Smooth muscle cell (in vitro differentiated cells): ENCODE results near the gene SPATA13. TPM values are rescaled to one million over a fixed set of nuclear protein-coding genes. Genes with fewer than 3 reads are reported as not detected.

ENCODE experiments used
- DNase-seq: peaks from one replicate; lab custom pipeline; 2025; ENCODE audit not compliant: unreplicated experiment; lab: John Stamatoyannopoulos, UW
- H2AFZ ChIP-seq: fragments of 200-600 bp; sonication (generic); 2 replicates; pipeline ENCODE4 v1.6.0; 2016; ENCODE audit warnings: antibody characterized with exemption, low read depth, mild to moderate bottlenecking
- H3F3A ChIP-seq: fragments of 200-600 bp; sonication (generic); 2 replicates; pipeline ENCODE4 v1.6.0; 2017; ENCODE audit warnings: antibody characterized with exemption, low read depth
- H3K27ac ChIP-seq: fragments of 200-600 bp; sonication (generic); 2 replicates; pipeline ENCODE4 v1.5.1; 2016; ENCODE audit warnings: low read depth, mild to moderate bottlenecking
- H3K27me3 ChIP-seq: fragments of 200-600 bp; sonication (generic); 2 replicates; pipeline ENCODE4 v1.6.1; 2016; ENCODE audit warnings: low read depth, mild to moderate bottlenecking
- H3K36me3 ChIP-seq: fragments of 200-600 bp; sonication (generic); 2 replicates; pipeline ENCODE4 v1.5.1; 2016; ENCODE audit warnings: low read depth
- H3K4me1 ChIP-seq: fragments of 200-600 bp; sonication (generic); 2 replicates; pipeline ENCODE4 v1.5.1; 2016; ENCODE audit warnings: low read depth
- H3K4me2 ChIP-seq: fragments of 200-600 bp; sonication (generic); 2 replicates; pipeline ENCODE4 v1.6.0; 2016; ENCODE audit warnings: mild to moderate bottlenecking
- H3K4me3 ChIP-seq: fragments of 200-600 bp; sonication (generic); 2 replicates; pipeline ENCODE4 v1.5.1; 2016; ENCODE audit warnings: mild to moderate bottlenecking
- H3K79me2 ChIP-seq: fragments of 200-600 bp; sonication (generic); 2 replicates; pipeline ENCODE4 v1.6.0; 2016; ENCODE audit warnings: low read depth, mild to moderate bottlenecking
- H3K9ac ChIP-seq: fragments of 200-600 bp; sonication (generic); 2 replicates; pipeline ENCODE4 v1.6.0; 2016; ENCODE audit warnings: low read depth
- H3K9me3 ChIP-seq: fragments of 200-600 bp; sonication (generic); replicated peaks from 2 replicates; pipeline ENCODE4 v1.5.1; 2016; ENCODE audit warnings: low read depth
- H4K20me1 ChIP-seq: fragments of 200-600 bp; sonication (generic); 2 replicates; pipeline ENCODE4 v1.6.0; 2016; ENCODE audit warnings: low read depth
- CTCF ChIP-seq: fragments of 200-600 bp; sonication (generic); IDR thresholded peaks from 2 replicates; pipeline ENCODE4 v1.5.1; 2017; ENCODE audit warnings: borderline replicate concordance, mild to moderate bottlenecking, antibody characterized with exemption; ENCODE audit not compliant: insufficient read depth, poor library complexity, severe bottlenecking
- WGBS: methylation state at CpG from one replicate; pipeline ENCODE4 v1.1.7; 2016; ENCODE audit warnings: low lambda C conversion rate; 5-methylcytosine and 5-hydroxymethylcytosine counted together
- polyA plus RNA-seq: library from polyadenylated mRNA; unstranded; fragments of >200 nt; fragmentation: Nextera tagmentation; extraction: Ambion mirVana; gene quantifications from 2 replicates; pipeline ENCODE4 v1.2.1, GENCODE V29; 2016
- total RNA-seq: library from RNA; depleted of rRNA; stranded (reverse); fragments of >200 nt; gene quantifications from 2 replicates; pipeline ENCODE4 v1.2.3, GENCODE V29; 2014

SPATA13 gene
- total and polyA plus RNA-seq, 2 experiments from 2014 or later = 7.1 to 16.6 TPM

GRCh38 chr13:24123761-24124160, 36.8 kb upstream of the SPATA13 start:
- TF ChIP-seq CTCF = no peak
- DNase-seq = no peak
- Histone ChIP-seq H3K27ac (no peak overlapping the region), H3K4me1 (peaks cover 12% of the 10 kb centered on the region), H2AFZ (no peak overlapping the region), H3K9me3 (no peaks in the 10 kb centered on the region), H3K4me2 (no peak overlapping the region), H3K36me3 (no peaks in the 10 kb centered on the region), H3K79me2 (no peaks in the 10 kb centered on the region), H4K20me1 (no peaks in the 10 kb centered on the region), H3K27me3 (no peaks in the 10 kb centered on the region), H3K4me3 (no peak overlapping the region), H3F3A (no peaks in the 10 kb centered on the region), H3K9ac (no peak overlapping the region)
- WGBS = 88% methylated on average over 2 of the region's 2 CpGs

DNA sequence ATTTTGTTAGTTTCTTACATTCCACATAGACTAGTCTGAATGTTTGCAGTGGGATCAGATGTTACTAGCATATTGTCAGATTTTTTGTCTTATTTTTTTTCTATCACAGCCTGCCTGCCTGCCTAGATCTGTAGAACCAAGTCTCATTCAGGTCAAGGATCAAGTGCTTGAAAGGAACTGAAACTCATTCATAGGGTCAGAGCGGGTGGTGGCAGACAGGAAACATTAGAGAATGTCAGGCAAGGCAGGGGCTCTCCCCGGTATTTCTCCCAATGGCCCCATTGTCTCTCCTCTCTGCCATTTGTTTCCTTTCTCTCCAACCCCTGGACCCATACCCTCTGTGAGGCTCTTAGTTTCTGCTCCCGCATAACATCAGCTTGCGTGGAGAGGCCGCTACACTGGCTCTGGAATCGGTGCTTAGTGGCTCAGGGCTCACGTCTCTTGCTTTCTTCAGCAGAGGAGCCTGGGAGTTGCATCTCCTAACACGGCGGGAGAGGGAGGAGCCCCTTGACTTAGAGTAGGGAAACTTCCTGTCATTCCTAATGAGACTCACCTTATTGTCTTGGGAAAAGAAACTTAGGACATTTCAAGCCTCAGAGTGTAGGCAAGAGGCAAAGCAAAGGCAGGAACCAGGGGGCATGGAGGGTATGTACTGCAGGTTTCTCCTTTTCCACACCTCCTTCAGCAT, 35.6 kb upstream of the SPATA13 start:
- no peaks in the 10 kb centered on the region for H3K27me3 ChIP-seq
- WGBS = 89% methylated on average over 9 of the region's 9 CpGs
- H3K4me2 ChIP-seq = no peak overlapping the region
- no peak overlapping the region for H3K27ac ChIP-seq
- no peak overlapping the region for H3K4me3 ChIP-seq
- no peaks in the 10 kb centered on the region for H4K20me1 ChIP-seq
- H3K9me3 ChIP-seq = no peaks in the 10 kb centered on the region
- DNase-seq = no peak
- peaks cover 6% of the 10 kb centered on the region for H3F3A ChIP-seq
- no peak overlapping the region for H2AFZ ChIP-seq
- no peak overlapping the region for H3K9ac ChIP-seq
- H3K4me1 ChIP-seq = peaks cover 5% of the 10 kb centered on the region
- no peaks in the 10 kb centered on the region for H3K36me3 ChIP-seq
- TF ChIP-seq CTCF = no peak
- no peaks in the 10 kb centered on the region for H3K79me2 ChIP-seq

GRCh38 chr13:24127116-24127631, 33.3 kb upstream of the SPATA13 start:
- 70% methylated on average over 2 of the region's 2 CpGs for WGBS
- H3K4me1 ChIP-seq = no peaks in the 10 kb centered on the region
- H3K79me2 ChIP-seq = no peaks in the 10 kb centered on the region
- H4K20me1 ChIP-seq = no peaks in the 10 kb centered on the region
- H3K4me2 ChIP-seq = no peak overlapping the region
- H3K9me3 ChIP-seq = no peaks in the 10 kb centered on the region
- no peak overlapping the region for H3K27ac ChIP-seq
- no peak for DNase-seq
- peaks cover 6% of the 10 kb centered on the region for H3F3A ChIP-seq
- no peaks in the 10 kb centered on the region for H3K27me3 ChIP-seq
- no peak overlapping the region for H3K9ac ChIP-seq
- H3K4me3 ChIP-seq = no peak overlapping the region
- no peak overlapping the region for H2AFZ ChIP-seq
- H3K36me3 ChIP-seq = no peaks in the 10 kb centered on the region
- TF ChIP-seq CTCF = no peak

DNA sequence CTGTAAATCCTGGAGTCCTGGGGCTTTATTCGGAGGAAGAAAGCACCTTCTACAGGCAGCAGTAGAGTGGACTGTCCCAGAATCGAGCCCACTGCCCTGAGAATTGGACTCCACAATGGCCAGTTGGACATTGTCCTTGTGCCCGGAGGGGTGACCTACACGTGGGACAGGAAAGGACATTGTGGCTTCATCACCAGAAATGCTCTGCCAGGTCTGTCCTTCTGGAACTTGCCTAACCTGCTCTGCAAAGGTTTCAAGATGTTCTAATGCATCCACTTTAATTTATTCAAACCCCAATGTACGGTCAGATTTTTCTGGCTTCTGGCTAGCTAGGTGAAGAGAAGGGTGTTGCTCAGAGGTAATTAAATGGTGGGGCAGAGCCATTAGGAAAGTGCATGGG, 32.4 kb upstream of the SPATA13 start:
- Histone ChIP-seq H3K9me3 (no peaks in the 10 kb centered on the region), H4K20me1 (no peaks in the 10 kb centered on the region), H2AFZ (no peak overlapping the region), H3K36me3 (no peaks in the 10 kb centered on the region), H3K27ac (no peak overlapping the region), H3K27me3 (no peaks in the 10 kb centered on the region), H3K9ac (no peak overlapping the region), H3K79me2 (no peaks in the 10 kb centered on the region), H3K4me1 (no peaks in the 10 kb centered on the region), H3K4me2 (no peak overlapping the region), H3K4me3 (no peak overlapping the region), H3F3A (peaks cover 6% of the 10 kb centered on the region)
- no peak for TF ChIP-seq CTCF
- no peak for DNase-seq
- WGBS = 91% methylated on average over 5 of the region's 5 CpGs
